Gastroesophageal sphincter (tissue), 3 donors: Measurements from ENCODE around the gene SLC18B1.

Experiments
- EP300 ChIP-seq: sonication (generic); formaldehyde crosslinking; IDR thresholded peaks from one replicate; pipeline ENCODE4 v1.6.1; 2017; ENCODE audit warnings: antibody characterized with exemption, mild to moderate bottlenecking
- POLR2A ChIP-seq, 2 donors: fragments of 450-650 bp; IDR thresholded peaks; one replicate each; pipeline ENCODE4 v1.6.1; 2017; ENCODE audit warnings: antibody characterized with exemption in 2 of 2, mild to moderate bottlenecking in 2 of 2, moderate library complexity in 1 of 2
- POLR2AphosphoS5 ChIP-seq: sonication (generic); formaldehyde crosslinking; IDR thresholded peaks from one replicate; pipeline ENCODE4 v1.6.1; 2017; ENCODE audit warnings: antibody characterized with exemption
- TF ChIP-seq, protein P1 (sequence below), 4 experiments: fragments of 200-600 bp in 2 of 4; fragments of 450-650 bp in 2 of 4; sonication (generic) in 1 of 4; IDR thresholded peaks; one replicate each; pipeline ENCODE4 v1.5.1; 2017 to 2019; ENCODE audit warnings: antibody characterized with exemption in 4 of 4, mild to moderate bottlenecking in 2 of 4, moderate library complexity in 2 of 4

DNA sequence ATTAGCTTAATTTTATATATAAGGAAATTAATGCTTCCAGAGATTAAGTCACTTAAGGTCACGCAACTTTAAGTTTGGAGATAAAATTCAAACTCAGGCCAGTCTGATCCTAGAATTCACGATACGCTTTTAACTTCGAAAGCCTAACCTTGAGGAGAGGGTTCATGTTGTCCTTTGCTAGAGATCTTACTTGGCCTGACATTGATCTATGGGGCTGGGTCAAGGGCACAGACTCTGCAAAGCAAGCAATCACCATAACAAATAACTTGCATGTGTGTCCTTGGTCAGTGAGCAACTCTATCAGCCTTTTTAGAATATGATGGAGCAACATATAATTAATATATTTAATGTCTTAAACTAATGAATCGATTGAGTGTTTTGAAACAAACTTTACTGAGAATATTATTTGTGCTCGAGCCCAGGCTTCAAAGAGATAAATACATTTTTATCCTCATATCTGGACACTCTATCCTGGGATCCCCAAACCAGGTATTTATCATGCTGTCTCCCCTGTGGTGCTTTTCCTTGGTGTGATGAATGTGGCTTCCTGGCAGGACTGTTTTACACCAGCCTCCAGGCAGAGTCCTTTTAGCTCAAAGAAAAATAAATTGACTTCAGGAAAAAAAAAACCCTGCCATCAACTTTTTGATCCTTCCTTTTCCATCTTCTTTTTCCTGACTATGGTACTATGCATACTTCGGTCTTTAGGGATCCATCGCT is 45.0 kb upstream of the SLC18B1 start:
- TF ChIP-seq POLR2A (IDR thresholded peaks at IDR 0.05), result no peak
- TF ChIP-seq POLR2AphosphoS5, result no peak
- TF ChIP-seq, protein P1, sequence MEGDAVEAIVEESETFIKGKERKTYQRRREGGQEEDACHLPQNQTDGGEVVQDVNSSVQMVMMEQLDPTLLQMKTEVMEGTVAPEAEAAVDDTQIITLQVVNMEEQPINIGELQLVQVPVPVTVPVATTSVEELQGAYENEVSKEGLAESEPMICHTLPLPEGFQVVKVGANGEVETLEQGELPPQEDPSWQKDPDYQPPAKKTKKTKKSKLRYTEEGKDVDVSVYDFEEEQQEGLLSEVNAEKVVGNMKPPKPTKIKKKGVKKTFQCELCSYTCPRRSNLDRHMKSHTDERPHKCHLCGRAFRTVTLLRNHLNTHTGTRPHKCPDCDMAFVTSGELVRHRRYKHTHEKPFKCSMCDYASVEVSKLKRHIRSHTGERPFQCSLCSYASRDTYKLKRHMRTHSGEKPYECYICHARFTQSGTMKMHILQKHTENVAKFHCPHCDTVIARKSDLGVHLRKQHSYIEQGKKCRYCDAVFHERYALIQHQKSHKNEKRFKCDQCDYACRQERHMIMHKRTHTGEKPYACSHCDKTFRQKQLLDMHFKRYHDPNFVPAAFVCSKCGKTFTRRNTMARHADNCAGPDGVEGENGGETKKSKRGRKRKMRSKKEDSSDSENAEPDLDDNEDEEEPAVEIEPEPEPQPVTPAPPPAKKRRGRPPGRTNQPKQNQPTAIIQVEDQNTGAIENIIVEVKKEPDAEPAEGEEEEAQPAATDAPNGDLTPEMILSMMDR (IDR thresholded peaks at IDR 0.05), result no peak
- TF ChIP-seq EP300, result no peak
